Spleen (tissue), 11 donors: ENCODE data around the gene ADARB1. TPM values are rescaled to one million over a fixed set of nuclear protein-coding genes. Genes with fewer than 3 reads are reported as not detected.
A peak's percentile ranks its signal among the peaks of the same experiment; 100 is the strongest.

Experiments
- DNase-seq: peaks from one replicate; pipeline ENCODE4 v3.0.0-alpha.2; 2020
- H3K27ac ChIP-seq, 8 donors: fragments of 200-600 bp; sonication (generic) in 7 of 8; 1 replicate in 4 of 8; 2 replicates in 4 of 8; pipeline versions ENCODE4 v1.5.0 to v1.8.0; 2016 to 2021; ENCODE audit warnings: inconsistent platforms in 4 of 8, mild to moderate bottlenecking in 4 of 8, moderate library complexity in 1 of 8
- H3K27me3 ChIP-seq, 7 donors: fragments of 200-600 bp; sonication (generic) in 6 of 7; replicated peaks in 1 of 7; 1 replicate in 4 of 7; 2 replicates in 3 of 7; pipeline versions ENCODE4 v1.5.0 to v1.8.0; 2016 to 2021; ENCODE audit warnings: inconsistent platforms in 3 of 7, mild to moderate bottlenecking in 1 of 7
- H3K36me3 ChIP-seq, 6 donors: fragments of 200-600 bp; sonication (generic) in 5 of 6; 1 replicate in 4 of 6; 2 replicates in 2 of 6; pipeline versions ENCODE4 v1.5.0 to v1.8.0; 2016 to 2021; ENCODE audit warnings: inconsistent platforms in 2 of 6
- H3K4me1 ChIP-seq, 6 donors: fragments of 200-600 bp; sonication (generic) in 5 of 6; 1 replicate in 3 of 6; 2 replicates in 3 of 6; pipeline versions ENCODE4 v1.5.0 to v1.8.0; 2016 to 2021; ENCODE audit warnings: inconsistent platforms in 3 of 6
- H3K4me3 ChIP-seq, 8 donors: fragments of 200-600 bp; sonication (generic) in 7 of 8; 1 replicate in 4 of 8; 2 replicates in 4 of 8; pipeline versions ENCODE4 v1.5.0 to v1.8.0; 2016 to 2021; ENCODE audit warnings: inconsistent platforms in 4 of 8, mild to moderate bottlenecking in 4 of 8, moderate library complexity in 2 of 8
- H3K9me3 ChIP-seq, 8 donors: fragments of 200-600 bp; sonication (generic) in 7 of 8; 1 replicate in 4 of 8; 2 replicates in 4 of 8; pipeline versions ENCODE4 v1.5.0 to v1.8.0; 2016 to 2021; ENCODE audit warnings: inconsistent platforms in 4 of 8
- POLR2A ChIP-seq, 3 donors: fragments of 450-650 bp; IDR thresholded peaks; one replicate each; pipeline ENCODE4 v1.5.1; 2017; ENCODE audit warnings: antibody characterized with exemption in 3 of 3, mild to moderate bottlenecking in 1 of 3
- POLR2AphosphoS5 ChIP-seq, 3 donors: sonication (generic); formaldehyde crosslinking; IDR thresholded peaks; one replicate each; pipeline ENCODE4 v1.5.1; 2017; ENCODE audit warnings: antibody characterized with exemption in 3 of 3
- WGBS, 5 donors: extraction: QIAGEN DNeasy Blood & Tissue Kit in 3 of 5; methylation state at CpG; one replicate each; pipeline versions ENCODE4 v1.1.5 to v1.1.7; 2013 to 2018; 5-methylcytosine and 5-hydroxymethylcytosine counted together
- intact Hi-C: fragments of 100-400 bp; cut with DNase I; formaldehyde crosslinking; loops from one replicate; pipeline ENCODE4 v1.15.0; 2023; ENCODE audit warnings: low total_unique reads
- polyA plus RNA-seq, 3 donors: library from polyadenylated mRNA; stranded (reverse); fragments of 200-250 nt; gene quantifications; one replicate each; pipeline ENCODE4 v1.2.1, GENCODE V29; 2013
- total RNA-seq, 7 donors: library from RNA; depleted of rRNA in 3 of 7; stranded (reverse); fragments of >200 nt in 3 of 7; fragmentation: NEBNext Ultra II Directional in 4 of 7; extraction: Animal tissue kit (Norgen Biotek cat#: 25700) in 4 of 7; gene quantifications; one replicate each; pipeline versions ENCODE4 v1.1.0 to v1.2.1, GENCODE V29; 2016 to 2021
- TF ChIP-seq, protein P1 (sequence below), 11 experiments: fragments of 200-600 bp in 7 of 11; fragments of 450-650 bp in 4 of 11; sonication (generic) in 4 of 11; IDR thresholded peaks in 8 of 11; conservative IDR thresholded peaks in 3 of 11; 1 replicate in 7 of 11; 2 replicates in 4 of 11; pipeline versions ENCODE4 v1.4.0 to v1.8.0; 2016 to 2021; ENCODE audit warnings: antibody characterized with exemption in 11 of 11, inconsistent platforms in 4 of 11, mild to moderate bottlenecking in 1 of 11
- donor health status: healthy with polysubstance abuse.
- donor health status: DM: no; HTN: no; CAD: no; lungs with moderate emphysema.
- donor health status: DM: no; HTN: no; CAD: no.
- donor health status: Bipolar disorder and iron deficiency.
- donor health status: healthy.
- donor health status: DM: no; HTN: no; CAD: no.
- donor health status: DM: yes; HTN: yes; CAD: no.

ADARB1 gene
- total and polyA plus RNA-seq, 10 donors = 9.1 to 50.8 (median 29.0) TPM

- intact Hi-C loops = no loop called here
- no peak overlapping the region for H3K4me3 ChIP-seq
- TF ChIP-seq, protein P1, sequence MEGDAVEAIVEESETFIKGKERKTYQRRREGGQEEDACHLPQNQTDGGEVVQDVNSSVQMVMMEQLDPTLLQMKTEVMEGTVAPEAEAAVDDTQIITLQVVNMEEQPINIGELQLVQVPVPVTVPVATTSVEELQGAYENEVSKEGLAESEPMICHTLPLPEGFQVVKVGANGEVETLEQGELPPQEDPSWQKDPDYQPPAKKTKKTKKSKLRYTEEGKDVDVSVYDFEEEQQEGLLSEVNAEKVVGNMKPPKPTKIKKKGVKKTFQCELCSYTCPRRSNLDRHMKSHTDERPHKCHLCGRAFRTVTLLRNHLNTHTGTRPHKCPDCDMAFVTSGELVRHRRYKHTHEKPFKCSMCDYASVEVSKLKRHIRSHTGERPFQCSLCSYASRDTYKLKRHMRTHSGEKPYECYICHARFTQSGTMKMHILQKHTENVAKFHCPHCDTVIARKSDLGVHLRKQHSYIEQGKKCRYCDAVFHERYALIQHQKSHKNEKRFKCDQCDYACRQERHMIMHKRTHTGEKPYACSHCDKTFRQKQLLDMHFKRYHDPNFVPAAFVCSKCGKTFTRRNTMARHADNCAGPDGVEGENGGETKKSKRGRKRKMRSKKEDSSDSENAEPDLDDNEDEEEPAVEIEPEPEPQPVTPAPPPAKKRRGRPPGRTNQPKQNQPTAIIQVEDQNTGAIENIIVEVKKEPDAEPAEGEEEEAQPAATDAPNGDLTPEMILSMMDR (IDR thresholded peaks at IDR 0.05 in 8 of 11, conservative IDR thresholded peaks at IDR 0.05 in 3 of 11) = no peak
- H3K4me1 ChIP-seq = no peaks in the 10 kb centered on the region
- H3K27me3 ChIP-seq = no peaks in the 10 kb centered on the region
- peaks cover 0 to 81% (median 37%) of the 10 kb centered on the region in 6 donors for H3K36me3 ChIP-seq
- peaks cover 6 to 22% (median 17%) of the 10 kb centered on the region in 8 donors for H3K9me3 ChIP-seq
- 76 to 90% (median 82%) methylated on average over 4 of the region's 4 CpGs for WGBS, 5 donors
- no peak for DNase-seq
- no peak overlapping the region for H3K27ac ChIP-seq
Measured at GRCh38 chr21:45220071-45220481, 145.7 kb downstream of the ADARB1 start.

DNA sequence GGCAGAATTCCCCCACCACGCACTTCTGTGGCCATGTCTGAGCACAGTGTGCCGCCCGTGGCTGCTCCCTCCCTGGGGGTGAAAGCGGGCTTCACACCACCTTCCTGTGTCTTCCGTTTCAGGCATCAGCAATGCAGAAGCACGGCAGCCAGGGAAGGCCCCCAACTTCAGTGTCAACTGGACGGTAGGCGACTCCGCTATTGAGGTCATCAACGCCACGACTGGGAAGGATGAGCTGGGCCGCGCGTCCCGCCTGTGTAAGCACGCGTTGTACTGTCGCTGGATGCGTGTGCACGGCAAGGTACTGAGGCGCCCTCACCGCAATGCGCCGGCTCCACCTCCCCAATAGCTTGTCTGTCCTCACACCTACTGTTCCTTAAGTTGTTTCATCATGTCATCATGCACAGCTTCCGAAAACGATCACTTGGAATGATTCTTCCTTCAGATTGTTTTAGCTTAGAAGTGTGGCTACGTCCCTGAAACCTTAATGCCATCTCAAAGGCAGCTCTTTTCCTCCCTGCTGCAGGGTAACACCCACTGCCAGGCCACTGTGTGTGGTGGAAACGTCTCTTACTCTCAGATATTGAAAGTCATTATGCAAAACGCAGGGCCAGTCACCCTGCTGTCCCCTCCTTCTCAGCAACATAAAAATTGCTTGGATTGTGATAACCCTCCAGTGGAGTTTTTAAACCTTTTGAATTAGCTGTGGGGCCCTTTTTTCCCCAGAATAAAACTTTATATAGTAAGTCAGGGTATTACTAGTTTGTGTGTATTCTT is 146.5 kb downstream of the ADARB1 start:
- H3K36me3 ChIP-seq = peaks cover 0 to 77% (median 37%) of the 10 kb centered on the region in 6 donors
- no peak for DNase-seq
- no peak overlapping the region for H3K4me3 ChIP-seq
- H3K4me1 ChIP-seq = peaks cover 0 to under 1% (median 0%) of the 10 kb centered on the region in 6 donors
- TF ChIP-seq POLR2A (IDR thresholded peaks at IDR 0.05) (no peak), POLR2AphosphoS5 (IDR thresholded peaks at IDR 0.05) (peak in 1 of 3 donors; percentile 9)
- TF ChIP-seq, protein P1 (IDR thresholded peaks at IDR 0.05 in 8 of 11, conservative IDR thresholded peaks at IDR 0.05 in 3 of 11) = no peak
- H3K27ac ChIP-seq = no peak overlapping the region
- 92 to 95% (median 94%) methylated on average over 28 to 29 of the region's 29 CpGs for WGBS, 5 donors
- no peaks in the 10 kb centered on the region for H3K27me3 ChIP-seq
- H3K9me3 ChIP-seq = peaks cover 6 to 21% (median 17%) of the 10 kb centered on the region in 8 donors
- intact Hi-C loops = no loop called here

- no peak overlapping the region for H3K27ac ChIP-seq
- peaks cover 0 to 72% (median 37%) of the 10 kb centered on the region in 6 donors for H3K36me3 ChIP-seq
- DNase-seq = no peak
- WGBS, 5 donors = 92 to 96% (median 94%) methylated on average over 12 to 15 of the region's 15 CpGs
- H3K27me3 ChIP-seq = no peaks in the 10 kb centered on the region
- TF ChIP-seq POLR2A (IDR thresholded peaks at IDR 0.05) = no peak
- TF ChIP-seq POLR2AphosphoS5 (IDR thresholded peaks at IDR 0.05) = peak in 1 of 3 donors; percentile 18
- intact Hi-C loops = no loop called here
- H3K4me1 ChIP-seq = peaks cover 0 to 11% (median 1%) of the 10 kb centered on the region in 6 donors
- no peak overlapping the region for H3K4me3 ChIP-seq
- peaks cover 2 to 11% (median 8%) of the 10 kb centered on the region in 8 donors for H3K9me3 ChIP-seq
Measured at GRCh38 chr21:45222001-45222400, 147.6 kb downstream of the ADARB1 start.

GRCh38 chr21:45223236-45224185 is 149.1 kb downstream of the ADARB1 start:
- DNase-seq = no peak
- 92 to 97% (median 94%) methylated on average over 33 to 36 of the region's 36 CpGs for WGBS, 5 donors
- H3K36me3 ChIP-seq = peaks cover 0 to 61% (median 37%) of the 10 kb centered on the region in 6 donors

More at GRCh38 chr21:45223236-45224185, 149.1 kb downstream of the ADARB1 start:
- peaks cover 0 to 26% (median 14%) of the 10 kb centered on the region in 6 donors for H3K4me1 ChIP-seq
- TF ChIP-seq, protein P1 (IDR thresholded peaks at IDR 0.05 in 8 of 11, conservative IDR thresholded peaks at IDR 0.05 in 3 of 11) = no peak
- TF ChIP-seq POLR2AphosphoS5 (IDR thresholded peaks at IDR 0.05) = peak in 1 of 3 donors; percentile 12
- intact Hi-C loops = no loop called here
- H3K27ac ChIP-seq = no peak overlapping the region
- no peak overlapping the region for H3K4me3 ChIP-seq
- H3K9me3 ChIP-seq = no peaks in the 10 kb centered on the region
- H3K27me3 ChIP-seq = no peaks in the 10 kb centered on the region
